NCI-H128 (cell line): ENCODE data around the gene TAS1R2.
"Not testable (repeated sequence)": the region's sequence is repeated elsewhere in the genome, so short reads cannot be mapped to it uniquely, and the experiment has no call there.

Experiments used
- DNase-seq: peaks from one replicate; lab custom pipeline; 2025; ENCODE audit not compliant: unreplicated experiment; lab: John Stamatoyannopoulos, UW

The TAS1R2 gene

GRCh38 chr1:18884419-18884717 is 24.9 kb upstream of the TAS1R2 start:
- DNase-seq: no peak

GRCh38 chr1:18883636-18884418 is 24.4 kb upstream of the TAS1R2 start:
- DNase-seq: peak; percentile 37

GRCh38 chr1:18883079-18883478 is 23.6 kb upstream of the TAS1R2 start:
- DNase-seq: no peak

GRCh38 chr1:18882486-18882885 is 23.0 kb upstream of the TAS1R2 start:
- no peak for DNase-seq

GRCh38 chr1:18881642-18882431 is 22.4 kb upstream of the TAS1R2 start:
- DNase-seq: no peak

- DNase-seq: no peak
Observed at GRCh38 chr1:18881164-18881563, 21.7 kb upstream of the TAS1R2 start.

- DNase-seq: no peak
Observed at GRCh38 chr1:18880585-18880984, 21.1 kb upstream of the TAS1R2 start.

GRCh38 chr1:18879791-18880309 is 20.4 kb upstream of the TAS1R2 start:
- DNase-seq: no peak

- no peak for DNase-seq
Observed at GRCh38 chr1:18879215-18879790, 19.8 kb upstream of the TAS1R2 start.

- no peak for DNase-seq
Observed at GRCh38 chr1:18878538-18879214, 19.2 kb upstream of the TAS1R2 start.

GRCh38 chr1:18877282-18877681 is 17.8 kb upstream of the TAS1R2 start:
- no peak for DNase-seq

- DNase-seq: no peak
Observed at GRCh38 chr1:18876210-18876609, 16.8 kb upstream of the TAS1R2 start.

GRCh38 chr1:18875796-18876128 is 16.3 kb upstream of the TAS1R2 start:
- DNase-seq: no peak

- DNase-seq: peak; percentile 28
Observed at GRCh38 chr1:18875107-18875795, 15.8 kb upstream of the TAS1R2 start.

- no peak for DNase-seq
Observed at GRCh38 chr1:18874600-18874999, 15.1 kb upstream of the TAS1R2 start.

GRCh38 chr1:18874036-18874435 is 14.6 kb upstream of the TAS1R2 start:
- DNase-seq: no peak

- DNase-seq: no peak
Observed at GRCh38 chr1:18872071-18872611, 12.7 kb upstream of the TAS1R2 start.

GRCh38 chr1:18871401-18872070 is 12.1 kb upstream of the TAS1R2 start:
- DNase-seq: no peak

- no peak for DNase-seq
Observed at GRCh38 chr1:18870957-18871356, 11.5 kb upstream of the TAS1R2 start.

GRCh38 chr1:18870595-18870865 is 11.1 kb upstream of the TAS1R2 start:
- DNase-seq: not testable (repeated sequence)
